HG02870 (cell line): Measurements from ENCODE around the gene TTC8.
"Not testable (repeated sequence)": the region's sequence is repeated elsewhere in the genome, so short reads cannot be mapped to it uniquely, and the experiment has no call there.

Experiments used
- ATAC-seq: cut with Tn5 transposase; IDR thresholded peaks from one replicate; pipeline ENCODE4 v1.9.1; 2021; ENCODE audit warnings: mild to moderate bottlenecking, moderate library complexity; ENCODE audit not compliant: unreplicated experiment

The TTC8 gene

GRCh38 chr14:88824314-88825077 lies at the start of gene TTC8:
TSS of gene TTC8 (plus strand) at chr14:88824651. CDS start at chr14:88824708, 57 bp downstream.
- ATAC-seq: peak; percentile 97

- no peak for ATAC-seq
Observed at GRCh38 chr14:88775532-88775931, 48.9 kb upstream of the TTC8 start.

GRCh38 chr14:88785911-88786310 lies 38.5 kb upstream of the TTC8 start:
- no peak for ATAC-seq

- ATAC-seq: no peak
Observed at GRCh38 chr14:88786715-88787114, 37.7 kb upstream of the TTC8 start.

- not testable (repeated sequence) for ATAC-seq
Observed at GRCh38 chr14:88789573-88789972, 34.9 kb upstream of the TTC8 start.

- ATAC-seq: no peak
Observed at GRCh38 chr14:88790501-88791251, 33.8 kb upstream of the TTC8 start.

- ATAC-seq: no peak
Observed at GRCh38 chr14:88791252-88791621, 33.2 kb upstream of the TTC8 start.

GRCh38 chr14:88791629-88792472 lies 32.6 kb upstream of the TTC8 start:
- peak; percentile 5 for ATAC-seq

GRCh38 chr14:88792473-88793258 lies 31.8 kb upstream of the TTC8 start, which contains the start of gene EML5:
TSS of gene EML5 (minus strand) at chr14:88792953. CDS start at chr14:88792503, 450 bp downstream.
- peak; percentile 83 for ATAC-seq

- ATAC-seq: no peak
Observed at GRCh38 chr14:88793259-88793625, 31.2 kb upstream of the TTC8 start.

- ATAC-seq: no peak
Observed at GRCh38 chr14:88798156-88798555, 26.3 kb upstream of the TTC8 start.

- no peak for ATAC-seq
Observed at GRCh38 chr14:88799522-88799921, 24.9 kb upstream of the TTC8 start.

- no peak for ATAC-seq
Observed at GRCh38 chr14:88802596-88802995, 21.9 kb upstream of the TTC8 start.

GRCh38 chr14:88804035-88804434 lies 20.4 kb upstream of the TTC8 start:
- no peak for ATAC-seq

GRCh38 chr14:88804477-88804876 lies 20.0 kb upstream of the TTC8 start:
- ATAC-seq: no peak

GRCh38 chr14:88808359-88808758 lies 16.1 kb upstream of the TTC8 start:
- no peak for ATAC-seq

GRCh38 chr14:88815980-88816379 lies 8.5 kb upstream of the TTC8 start:
- no peak for ATAC-seq

- peak; percentile 91 for ATAC-seq
Observed at GRCh38 chr14:88818018-88818417, 6.4 kb upstream of the TTC8 start.

GRCh38 chr14:88819674-88820073 lies 4.8 kb upstream of the TTC8 start:
- ATAC-seq: not testable (repeated sequence)

- ATAC-seq: no peak
Observed at GRCh38 chr14:88821378-88821777, 3.1 kb upstream of the TTC8 start.

- ATAC-seq: no peak
Observed at GRCh38 chr14:88821888-88822287, 2.6 kb upstream of the TTC8 start.
